ENCODE results near the gene USP3.
"Not testable (repeated sequence)": the region's sequence is repeated elsewhere in the genome, so short reads cannot be mapped to it uniquely, and the experiment has no call there.

USP3 gene

GRCh38 chr15:63478243-63478642, 26.1 kb upstream of the USP3 start:
- DNase-seq = no peak

- no peak for DNase-seq
Measured at GRCh38 chr15:63480441-63480821, 24.0 kb upstream of the USP3 start.

- DNase-seq = no peak
Measured at GRCh38 chr15:63481105-63481810, 23.1 kb upstream of the USP3 start.

- no peak for DNase-seq
Measured at GRCh38 chr15:63482874-63483323, 21.5 kb upstream of the USP3 start.

- DNase-seq = no peak
Measured at GRCh38 chr15:63483521-63484371, 20.6 kb upstream of the USP3 start.

GRCh38 chr15:63484433-63485186, 19.8 kb upstream of the USP3 start:
- no peak for DNase-seq

- DNase-seq = no peak
Measured at GRCh38 chr15:63487076-63487757, 17.2 kb upstream of the USP3 start.

- DNase-seq = not testable (repeated sequence)
Measured at GRCh38 chr15:63487758-63488397, 16.5 kb upstream of the USP3 start.

GRCh38 chr15:63488398-63488960, 15.9 kb upstream of the USP3 start:
- DNase-seq = no peak

GRCh38 chr15:63489352-63489751, 15.0 kb upstream of the USP3 start:
- DNase-seq = no peak

GRCh38 chr15:63490345-63491034, 13.9 kb upstream of the USP3 start:
- no peak for DNase-seq

GRCh38 chr15:63491116-63491827, 13.1 kb upstream of the USP3 start:
- no peak for DNase-seq

GRCh38 chr15:63491979-63492378, 12.4 kb upstream of the USP3 start:
- DNase-seq = no peak

- no peak for DNase-seq
Measured at GRCh38 chr15:63492541-63493077, 11.8 kb upstream of the USP3 start.

- no peak for DNase-seq
Measured at GRCh38 chr15:63493436-63493835, 11.0 kb upstream of the USP3 start.

GRCh38 chr15:63494408-63494807, 10.0 kb upstream of the USP3 start:
- DNase-seq = no peak

- DNase-seq = no peak
Measured at GRCh38 chr15:63495343-63495742, 9.1 kb upstream of the USP3 start.

- DNase-seq = no peak
Measured at GRCh38 chr15:63495780-63496488, 8.5 kb upstream of the USP3 start.

- no peak for DNase-seq
Measured at GRCh38 chr15:63497642-63498467, 6.5 kb upstream of the USP3 start.

Measured in DMS153 (cell line).